DND-41 (cell line): ENCODE data around the gene TCF7.

Source experiments
- EZH2 ChIP-seq: IDR thresholded peaks from 3 replicates; pipeline ENCODE4 v1.6.1; 2012; ENCODE audit warnings: borderline replicate concordance, low read depth, mild to moderate bottlenecking, moderate library complexity, low read length, inconsistent platforms; ENCODE audit not compliant: severe bottlenecking
- TF ChIP-seq, protein P1 (sequence below): IDR thresholded peaks from 2 replicates; pipeline ENCODE4 v1.5.1; 2012; ENCODE audit warnings: borderline replicate concordance, low read length, moderate library complexity, mild to moderate bottlenecking; ENCODE audit not compliant: poor library complexity, severe bottlenecking; ENCODE audit errors: extremely low read depth

GRCh38 chr5:134153241-134153640 lies 38.8 kb downstream of the TCF7 start:
- TF ChIP-seq, protein P1, sequence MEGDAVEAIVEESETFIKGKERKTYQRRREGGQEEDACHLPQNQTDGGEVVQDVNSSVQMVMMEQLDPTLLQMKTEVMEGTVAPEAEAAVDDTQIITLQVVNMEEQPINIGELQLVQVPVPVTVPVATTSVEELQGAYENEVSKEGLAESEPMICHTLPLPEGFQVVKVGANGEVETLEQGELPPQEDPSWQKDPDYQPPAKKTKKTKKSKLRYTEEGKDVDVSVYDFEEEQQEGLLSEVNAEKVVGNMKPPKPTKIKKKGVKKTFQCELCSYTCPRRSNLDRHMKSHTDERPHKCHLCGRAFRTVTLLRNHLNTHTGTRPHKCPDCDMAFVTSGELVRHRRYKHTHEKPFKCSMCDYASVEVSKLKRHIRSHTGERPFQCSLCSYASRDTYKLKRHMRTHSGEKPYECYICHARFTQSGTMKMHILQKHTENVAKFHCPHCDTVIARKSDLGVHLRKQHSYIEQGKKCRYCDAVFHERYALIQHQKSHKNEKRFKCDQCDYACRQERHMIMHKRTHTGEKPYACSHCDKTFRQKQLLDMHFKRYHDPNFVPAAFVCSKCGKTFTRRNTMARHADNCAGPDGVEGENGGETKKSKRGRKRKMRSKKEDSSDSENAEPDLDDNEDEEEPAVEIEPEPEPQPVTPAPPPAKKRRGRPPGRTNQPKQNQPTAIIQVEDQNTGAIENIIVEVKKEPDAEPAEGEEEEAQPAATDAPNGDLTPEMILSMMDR, result no peak
- TF ChIP-seq EZH2, result no peak
